ENCODE results near the gene HACE1. TPM values are rescaled to one million over a fixed set of nuclear protein-coding genes. Genes with fewer than 3 reads are reported as not detected.
"Not testable (repeated sequence)": the region's sequence is repeated elsewhere in the genome, so short reads cannot be mapped to it uniquely, and the experiment has no call there.

The HACE1 gene
- total RNA-seq, 2 experiments from 2014 or later: 15.6 to 22.0 TPM

DNA sequence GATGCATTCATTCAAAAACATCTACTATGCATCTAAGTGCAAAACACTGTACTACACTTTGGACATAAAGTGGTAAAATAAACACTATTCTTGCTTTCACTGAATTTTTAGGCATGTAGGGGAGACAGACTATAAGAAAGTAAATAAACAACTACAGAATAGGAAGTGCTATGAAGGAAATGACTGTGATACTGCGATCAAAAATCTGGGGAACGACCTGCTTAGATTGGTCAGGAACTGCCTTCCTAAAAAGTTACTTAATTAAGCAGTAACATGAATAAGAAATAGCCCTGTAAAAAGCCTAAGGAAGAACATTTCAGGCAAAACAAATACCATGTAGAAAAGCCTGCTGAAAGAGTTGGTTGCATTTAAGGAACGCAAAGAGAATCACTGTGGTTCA lies 50.6 kb downstream of the HACE1 start:
- peaks cover 10% of the 10 kb centered on the region for H3K9me3 Mint-ChIP-seq (ENCODE audit: low read depth)
- no peak for ATAC-seq
- no peak for DNase-seq
- H3K4me3 Mint-ChIP-seq: no peak overlapping the region
- CTCF ChIA-PET: no interaction called here
- H3K27ac Mint-ChIP-seq: no peak overlapping the region
- H3K27me3 Mint-ChIP-seq: no peaks in the 10 kb centered on the region
- no peaks in the 10 kb centered on the region for H3K4me1 Mint-ChIP-seq
- H3K36me3 Mint-ChIP-seq: peaks cover 20% of the 10 kb centered on the region

DNA sequence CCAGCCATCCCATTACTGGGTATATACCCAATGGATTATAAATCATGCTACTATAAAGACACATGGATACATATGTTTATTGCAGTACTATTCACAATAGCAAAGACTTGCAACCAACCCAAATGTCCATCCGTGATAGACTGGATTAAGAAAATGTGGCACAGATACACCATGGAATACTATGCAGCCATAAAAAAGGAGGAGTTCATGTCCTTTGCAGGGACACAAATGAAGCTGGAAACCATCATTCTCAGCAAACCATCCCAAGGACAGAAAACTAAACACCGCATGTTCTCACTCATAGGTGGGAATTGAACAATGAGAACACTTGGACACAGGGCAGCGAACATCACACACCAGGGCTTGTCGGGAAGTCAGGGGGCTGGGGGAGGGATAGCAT lies 54.4 kb downstream of the HACE1 start:
- H3K27me3 Mint-ChIP-seq, CTCF ChIA-PET, H3K4me1 Mint-ChIP-seq, DNase-seq, H3K4me3 Mint-ChIP-seq, H3K27ac Mint-ChIP-seq, ATAC-seq: not testable (repeated sequence)
- peaks cover 36% of the 10 kb centered on the region for H3K36me3 Mint-ChIP-seq
- H3K9me3 Mint-ChIP-seq (ENCODE audit: low read depth): peaks cover 12% of the 10 kb centered on the region

DNA sequence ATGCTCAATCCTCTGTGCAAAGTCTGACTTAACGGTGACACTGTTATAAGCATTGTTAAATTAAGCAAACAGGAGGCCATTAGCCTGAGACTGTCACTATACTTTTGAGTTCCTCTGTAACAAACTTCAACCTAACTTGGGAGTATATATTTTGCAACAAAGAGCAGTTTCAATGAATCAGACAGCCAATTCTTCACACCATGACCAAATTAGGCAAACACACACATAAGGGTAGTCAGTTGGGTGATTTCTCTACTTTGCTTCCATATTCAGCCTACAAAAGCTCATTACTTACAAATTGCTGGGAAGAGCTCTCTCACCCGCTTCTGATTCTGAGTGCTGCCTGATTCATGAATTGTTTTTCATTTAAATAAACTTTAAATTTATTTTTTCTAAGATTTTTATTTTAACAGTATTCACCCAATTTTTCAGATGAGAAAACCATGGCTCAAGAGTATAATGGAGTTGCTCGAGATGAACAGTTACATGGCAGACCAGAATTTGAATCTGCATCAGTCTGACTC lies 60.5 kb downstream of the HACE1 start:
- ATAC-seq: no peak
- no peak overlapping the region for H3K27ac Mint-ChIP-seq
- CTCF ChIA-PET: interaction anchor here (0.7 kb wide), 2 partner anchors 10 to 279 kb away, joined by 3 to 5 read pairs; no protein-coding TSS in a partner anchor
- no peak for DNase-seq
- H3K36me3 Mint-ChIP-seq: peaks cover 26% of the 10 kb centered on the region
- no peak overlapping the region for H3K4me3 Mint-ChIP-seq
- peaks cover 5% of the 10 kb centered on the region for H3K9me3 Mint-ChIP-seq (ENCODE audit: low read depth)
- no peaks in the 10 kb centered on the region for H3K4me1 Mint-ChIP-seq
- H3K27me3 Mint-ChIP-seq: no peaks in the 10 kb centered on the region

DNA sequence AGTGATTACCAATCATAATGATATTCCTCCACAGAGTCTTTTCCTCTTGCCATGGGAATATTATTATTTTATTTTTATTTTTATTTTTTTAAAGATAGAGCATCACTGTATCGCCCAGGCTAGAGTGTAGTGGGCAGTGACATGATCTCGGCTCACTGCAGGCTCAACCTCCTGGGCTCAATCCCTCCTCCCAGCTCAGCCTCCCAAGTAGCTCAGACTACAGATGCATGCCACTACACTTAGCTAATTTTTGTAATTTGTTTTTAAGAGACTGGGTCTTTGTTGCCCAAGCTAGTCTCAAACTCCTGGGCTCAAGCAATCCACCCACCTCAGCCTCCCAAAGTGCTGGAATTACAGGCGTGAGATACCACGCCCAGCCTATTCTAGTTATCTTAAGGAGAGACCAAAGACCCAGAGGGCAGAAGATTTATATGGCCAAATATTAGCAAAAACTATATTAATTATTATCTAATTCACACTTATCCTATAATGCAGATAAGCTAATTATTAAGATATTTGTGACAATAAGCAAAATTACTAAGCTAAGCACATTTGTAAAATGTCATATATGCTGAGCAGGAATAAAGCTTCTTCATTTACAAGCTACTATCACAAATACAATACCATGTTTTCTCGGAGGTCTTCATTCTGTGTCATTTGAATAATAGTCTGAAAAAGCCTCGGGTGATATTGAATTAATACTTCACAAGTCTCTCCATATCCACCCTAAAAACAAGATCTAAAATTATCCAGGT lies 63.5 kb downstream of the HACE1 start:
- no peaks in the 10 kb centered on the region for H3K27me3 Mint-ChIP-seq
- H3K27ac Mint-ChIP-seq: no peak overlapping the region
- DNase-seq: no peak
- peaks cover 15% of the 10 kb centered on the region for H3K36me3 Mint-ChIP-seq
- CTCF ChIA-PET: no interaction called here
- H3K9me3 Mint-ChIP-seq (ENCODE audit: low read depth): peaks cover 4% of the 10 kb centered on the region
- H3K4me1 Mint-ChIP-seq: no peaks in the 10 kb centered on the region
- ATAC-seq: no peak
- no peak overlapping the region for H3K4me3 Mint-ChIP-seq

DNA sequence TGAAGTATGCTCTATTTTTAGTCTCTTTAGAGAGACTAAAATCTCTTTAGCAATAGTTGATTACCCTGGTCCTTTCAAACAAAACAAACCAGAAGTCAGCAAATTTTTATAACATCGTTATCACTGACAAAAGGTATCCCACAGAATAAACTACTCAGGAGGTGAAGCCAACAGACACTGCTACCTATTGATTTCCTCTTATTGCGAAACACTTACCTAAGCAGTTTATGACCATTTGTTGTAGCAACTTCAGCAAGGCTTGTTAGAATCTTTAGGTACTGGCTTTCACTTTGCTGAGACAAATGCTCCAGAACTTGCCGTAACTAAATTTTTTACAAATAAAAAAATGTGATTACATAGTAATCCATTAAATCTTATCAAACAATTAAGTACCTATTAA lies 64.4 kb downstream of the HACE1 start:
- Mint-ChIP-seq H3K27me3 (no peaks in the 10 kb centered on the region), H3K4me1 (no peaks in the 10 kb centered on the region), H3K36me3 (peaks cover 9% of the 10 kb centered on the region), H3K4me3 (no peak overlapping the region), H3K27ac (no peak overlapping the region), H3K9me3 (ENCODE audit: low read depth) (no peaks in the 10 kb centered on the region)
- no peak for ATAC-seq
- no peak for DNase-seq
- CTCF ChIA-PET: no interaction called here

- CTCF ChIA-PET: interaction anchor here (0.5 to 2.0 kb wide), 19 partner anchors 10 to 792 kb away, joined by 3 to 14 read pairs (median 3); partner anchors contain the start of genes HACE1 and PREP
- Mint-ChIP-seq H3K36me3 (peaks cover 13% of the 10 kb centered on the region), H3K27ac (peak overlapping the region; percentile 96), H3K9me3 (ENCODE audit: low read depth) (no peaks in the 10 kb centered on the region), H3K4me3 (peak overlapping the region; percentile 66), H3K27me3 (no peaks in the 10 kb centered on the region), H3K4me1 (peaks cover 30% of the 10 kb centered on the region)
- ATAC-seq (peak; percentile 86), DNase-seq (no peak)
Measured at GRCh38 chr6:104789770-104790190, 69.9 kb downstream of the HACE1 start.

DNA sequence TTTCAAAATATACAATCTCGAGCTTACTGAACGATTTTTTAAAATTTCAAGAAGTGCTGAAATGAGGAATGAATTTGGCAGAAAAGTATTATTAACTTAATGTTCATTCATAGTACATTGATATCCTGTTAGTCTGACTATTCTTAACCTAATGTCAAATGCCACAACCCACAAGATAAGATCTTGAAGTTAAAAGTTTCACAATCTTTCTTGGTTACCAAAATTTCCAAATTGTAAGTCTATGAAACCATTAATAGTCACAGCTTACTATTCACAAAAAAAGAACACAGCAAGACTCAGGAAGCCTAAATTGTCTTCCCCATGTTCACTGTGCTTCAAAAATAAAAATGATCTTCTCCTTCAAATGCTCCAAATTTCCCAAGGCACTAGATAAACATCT lies 71.3 kb downstream of the HACE1 start:
- Mint-ChIP-seq H3K4me3 (peak overlapping the region; percentile 12), H3K27ac (peak overlapping the region; percentile 76), H3K36me3 (peaks cover 11% of the 10 kb centered on the region), H3K4me1 (peaks cover 31% of the 10 kb centered on the region), H3K27me3 (no peaks in the 10 kb centered on the region), H3K9me3 (ENCODE audit: low read depth) (no peaks in the 10 kb centered on the region)
- DNase-seq (no peak), ATAC-seq (peak; percentile 34)
- CTCF ChIA-PET: interaction anchor here (2.0 kb wide), 1 partner anchor 614 kb away, joined by 6 read pairs; the partner anchor contains the start of gene PREP

- H3K4me3 Mint-ChIP-seq: no peak overlapping the region
- ATAC-seq (no peak), DNase-seq (no peak)
- H3K4me1 Mint-ChIP-seq: peaks cover 31% of the 10 kb centered on the region
- no peaks in the 10 kb centered on the region for H3K9me3 Mint-ChIP-seq (ENCODE audit: low read depth)
- no peaks in the 10 kb centered on the region for H3K27me3 Mint-ChIP-seq
- CTCF ChIA-PET: no interaction called here
- peak overlapping the region; percentile 58 for H3K27ac Mint-ChIP-seq
- H3K36me3 Mint-ChIP-seq: peaks cover 15% of the 10 kb centered on the region
Measured at GRCh38 chr6:104787305-104787704, 72.4 kb downstream of the HACE1 start.

DNA sequence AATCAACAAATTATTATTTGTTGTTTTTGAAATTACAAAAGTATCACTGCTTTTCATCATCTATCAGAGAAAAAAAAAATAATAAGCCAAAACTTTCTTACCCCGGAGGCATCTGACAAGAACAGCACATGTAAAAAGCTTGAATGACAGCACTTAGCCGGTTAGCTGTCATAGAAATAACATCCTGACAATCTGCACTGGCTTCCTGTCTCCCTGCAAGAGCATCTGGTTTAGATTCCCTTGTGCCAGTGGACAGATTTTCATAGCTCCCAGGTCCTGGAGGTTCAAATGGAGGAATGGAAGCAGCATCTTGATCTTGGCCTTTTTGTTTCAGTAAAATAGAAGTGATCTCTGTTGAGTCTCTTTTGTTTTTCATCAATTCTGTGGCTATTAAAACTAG lies 74.8 kb downstream of the HACE1 start:
- ATAC-seq: no peak
- no peaks in the 10 kb centered on the region for H3K27me3 Mint-ChIP-seq
- peaks cover 23% of the 10 kb centered on the region for H3K36me3 Mint-ChIP-seq
- no peaks in the 10 kb centered on the region for H3K9me3 Mint-ChIP-seq (ENCODE audit: low read depth)
- no peak for DNase-seq
- H3K27ac Mint-ChIP-seq: no peak overlapping the region
- peaks cover 29% of the 10 kb centered on the region for H3K4me1 Mint-ChIP-seq
- H3K4me3 Mint-ChIP-seq: no peak overlapping the region
- CTCF ChIA-PET: no interaction called here

- CTCF ChIA-PET: interaction anchor here (0.9 to 1.3 kb wide), 3 partner anchors 18 to 87 kb away, joined by 3 to 6 read pairs (median 4); no protein-coding TSS in a partner anchor
- DNase-seq (no peak), ATAC-seq (peak; percentile 63)
- no peaks in the 10 kb centered on the region for H3K27me3 Mint-ChIP-seq
- peaks cover 5% of the 10 kb centered on the region for H3K4me1 Mint-ChIP-seq
- H3K36me3 Mint-ChIP-seq: peaks cover 5% of the 10 kb centered on the region
- H3K27ac Mint-ChIP-seq: no peak overlapping the region
- no peak overlapping the region for H3K4me3 Mint-ChIP-seq
- H3K9me3 Mint-ChIP-seq (ENCODE audit: low read depth): no peaks in the 10 kb centered on the region
Measured at GRCh38 chr6:104771258-104771832, 88.4 kb downstream of the HACE1 start.

GRCh38 chr6:104768906-104769305 lies 90.8 kb downstream of the HACE1 start:
- H3K36me3 Mint-ChIP-seq: peaks cover 8% of the 10 kb centered on the region
- no peak for DNase-seq
- no peak for ATAC-seq
- H3K27ac Mint-ChIP-seq: no peak overlapping the region
- CTCF ChIA-PET: no interaction called here
- no peaks in the 10 kb centered on the region for H3K9me3 Mint-ChIP-seq (ENCODE audit: low read depth)
- H3K27me3 Mint-ChIP-seq: no peaks in the 10 kb centered on the region
- peaks cover 5% of the 10 kb centered on the region for H3K4me1 Mint-ChIP-seq
- H3K4me3 Mint-ChIP-seq: no peak overlapping the region

DNA sequence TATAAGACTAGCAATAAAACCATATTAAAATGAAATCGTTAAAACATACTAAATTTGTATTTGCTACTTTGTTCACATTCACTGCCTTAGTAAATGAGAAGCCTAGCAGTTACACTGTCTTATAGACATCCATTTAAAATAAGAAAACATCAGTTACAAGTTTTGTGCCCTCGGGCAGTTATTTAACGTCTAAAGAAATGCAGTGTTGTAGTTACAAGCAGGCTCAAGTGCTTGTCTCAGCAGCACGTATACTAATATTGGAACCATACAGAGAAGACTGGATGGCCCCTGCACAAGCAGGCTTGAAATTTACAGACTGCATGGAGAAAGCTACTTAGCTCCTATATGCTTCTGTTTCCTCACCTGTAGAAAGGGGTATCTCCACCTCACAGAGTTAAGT lies 93.1 kb downstream of the HACE1 start:
- ATAC-seq (no peak), DNase-seq (no peak)
- Mint-ChIP-seq H3K27me3 (no peaks in the 10 kb centered on the region), H3K4me3 (no peak overlapping the region), H3K36me3 (peaks cover 17% of the 10 kb centered on the region), H3K27ac (no peak overlapping the region), H3K9me3 (ENCODE audit: low read depth) (no peaks in the 10 kb centered on the region), H3K4me1 (peaks cover 5% of the 10 kb centered on the region)
- CTCF ChIA-PET: no interaction called here

GRCh38 chr6:104754788-104755409 lies 104.8 kb downstream of the HACE1 start:
- CTCF ChIA-PET: interaction anchor here (1.2 kb wide), 1 partner anchor 72 kb away, joined by 3 read pairs; no protein-coding TSS in a partner anchor
- no peak for DNase-seq
- peaks cover 52% of the 10 kb centered on the region for H3K36me3 Mint-ChIP-seq
- no peak overlapping the region for H3K4me3 Mint-ChIP-seq
- no peaks in the 10 kb centered on the region for H3K4me1 Mint-ChIP-seq
- no peak for ATAC-seq
- no peaks in the 10 kb centered on the region for H3K27me3 Mint-ChIP-seq
- no peak overlapping the region for H3K27ac Mint-ChIP-seq
- H3K9me3 Mint-ChIP-seq (ENCODE audit: low read depth): peaks cover 14% of the 10 kb centered on the region
